Adipocyte (in vitro differentiated cells): Measurements from ENCODE around the gene SHANK2.

Source experiments
- DNase-seq: peaks from one replicate; pipeline ENCODE4 v3.0.0-alpha.2; 2015; ENCODE audit warnings: low read depth
- H3K27me3 ChIP-seq: replicated peaks from 2 replicates; pipeline ENCODE4 v1.7.0; 2013; ENCODE audit warnings: mild to moderate bottlenecking, low read length, moderate library complexity; ENCODE audit not compliant: control insufficient read depth, insufficient read depth
- H3K36me3 ChIP-seq: 2 replicates; pipeline ENCODE4 v1.7.0; 2013; ENCODE audit warnings: low read length, mild to moderate bottlenecking, moderate library complexity; ENCODE audit not compliant: control insufficient read depth, insufficient read depth, severe bottlenecking
- H3K4me1 ChIP-seq: 2 replicates; pipeline ENCODE4 v1.7.0; 2013; ENCODE audit warnings: mild to moderate bottlenecking, low read length, moderate library complexity; ENCODE audit not compliant: control insufficient read depth, insufficient read depth
- H3K4me3 ChIP-seq: 2 replicates; pipeline ENCODE4 v1.7.0; 2013; ENCODE audit warnings: mild to moderate bottlenecking, low read length, moderate library complexity
- H3K9ac ChIP-seq: 2 replicates; pipeline ENCODE4 v1.7.0; 2013; ENCODE audit warnings: mild to moderate bottlenecking, low read length, moderate library complexity
- H3K9me3 ChIP-seq: 2 replicates; pipeline ENCODE4 v1.7.0; 2013; ENCODE audit warnings: mild to moderate bottlenecking, low read length, moderate library complexity; ENCODE audit not compliant: control insufficient read depth

SHANK2 gene

GRCh38 chr11:71212871-71213559 lies 39.4 kb downstream of the SHANK2 start:
- Histone ChIP-seq H3K9me3 (no peaks in the 10 kb centered on the region), H3K9ac (no peak overlapping the region), H3K4me1 (peaks cover 24% of the 10 kb centered on the region), H3K36me3 (no peaks in the 10 kb centered on the region), H3K4me3 (peak overlapping the region; percentile 56), H3K27me3 (no peaks in the 10 kb centered on the region)
- peak; percentile 54 for DNase-seq

GRCh38 chr11:71211631-71212030 lies 40.7 kb downstream of the SHANK2 start:
- Histone ChIP-seq H3K9ac (no peak overlapping the region), H3K4me3 (no peak overlapping the region), H3K36me3 (no peaks in the 10 kb centered on the region), H3K9me3 (no peaks in the 10 kb centered on the region), H3K4me1 (peaks cover 26% of the 10 kb centered on the region), H3K27me3 (no peaks in the 10 kb centered on the region)
- no peak for DNase-seq

GRCh38 chr11:71210861-71211260 lies 41.5 kb downstream of the SHANK2 start:
- H3K27me3 ChIP-seq = no peaks in the 10 kb centered on the region
- no peak overlapping the region for H3K4me3 ChIP-seq
- DNase-seq = no peak
- no peak overlapping the region for H3K9ac ChIP-seq
- no peaks in the 10 kb centered on the region for H3K36me3 ChIP-seq
- H3K4me1 ChIP-seq = peaks cover 32% of the 10 kb centered on the region
- no peaks in the 10 kb centered on the region for H3K9me3 ChIP-seq

GRCh38 chr11:71209656-71210055 lies 42.7 kb downstream of the SHANK2 start:
- Histone ChIP-seq H3K9me3 (no peaks in the 10 kb centered on the region), H3K9ac (no peak overlapping the region), H3K36me3 (no peaks in the 10 kb centered on the region), H3K27me3 (no peaks in the 10 kb centered on the region), H3K4me3 (no peak overlapping the region), H3K4me1 (peaks cover 32% of the 10 kb centered on the region)
- no peak for DNase-seq

- Histone ChIP-seq H3K4me3 (no peak overlapping the region), H3K9ac (no peak overlapping the region), H3K27me3 (no peaks in the 10 kb centered on the region), H3K4me1 (peaks cover 32% of the 10 kb centered on the region), H3K9me3 (no peaks in the 10 kb centered on the region), H3K36me3 (no peaks in the 10 kb centered on the region)
- DNase-seq = no peak
These were observed 43.2 kb downstream of the SHANK2 start for GRCh38 chr11:71209181-71209580.

GRCh38 chr11:71208011-71208774 lies 44.2 kb downstream of the SHANK2 start:
- no peaks in the 10 kb centered on the region for H3K9me3 ChIP-seq
- no peak for DNase-seq
- H3K9ac ChIP-seq = no peak overlapping the region
- H3K36me3 ChIP-seq = no peaks in the 10 kb centered on the region
- H3K4me3 ChIP-seq = no peak overlapping the region
- H3K27me3 ChIP-seq = no peaks in the 10 kb centered on the region
- H3K4me1 ChIP-seq = peaks cover 26% of the 10 kb centered on the region

GRCh38 chr11:71207563-71207962 lies 44.8 kb downstream of the SHANK2 start:
- DNase-seq = no peak
- Histone ChIP-seq H3K36me3 (no peaks in the 10 kb centered on the region), H3K4me1 (peaks cover 21% of the 10 kb centered on the region), H3K4me3 (no peak overlapping the region), H3K27me3 (no peaks in the 10 kb centered on the region), H3K9me3 (no peaks in the 10 kb centered on the region), H3K9ac (no peak overlapping the region)

- DNase-seq = peak; percentile 7
- no peaks in the 10 kb centered on the region for H3K27me3 ChIP-seq
These were observed 46.2 kb downstream of the SHANK2 start for GRCh38 chr11:71206186-71206585.

GRCh38 chr11:71204748-71205664 lies 47.4 kb downstream of the SHANK2 start:
- Histone ChIP-seq H3K4me3 (no peak overlapping the region), H3K9ac (no peak overlapping the region), H3K27me3 (no peaks in the 10 kb centered on the region), H3K36me3 (no peaks in the 10 kb centered on the region), H3K9me3 (no peaks in the 10 kb centered on the region), H3K4me1 (peaks cover 8% of the 10 kb centered on the region)
- DNase-seq = no peak

More at GRCh38 chr11:71206186-71206585, 46.2 kb downstream of the SHANK2 start:
- Histone ChIP-seq H3K36me3 (no peaks in the 10 kb centered on the region), H3K9ac (peak overlapping the region; percentile 62), H3K9me3 (no peaks in the 10 kb centered on the region), H3K4me1 (peaks cover 16% of the 10 kb centered on the region), H3K4me3 (peak overlapping the region; percentile 69)

- Histone ChIP-seq H3K4me1 (peaks cover 8% of the 10 kb centered on the region), H3K27me3 (no peaks in the 10 kb centered on the region)
- no peak for DNase-seq
These were observed 48.1 kb downstream of the SHANK2 start for GRCh38 chr11:71204294-71204693.

GRCh38 chr11:71203681-71204080 lies 48.7 kb downstream of the SHANK2 start:
- no peaks in the 10 kb centered on the region for H3K36me3 ChIP-seq
- H3K27me3 ChIP-seq = no peaks in the 10 kb centered on the region
- no peak overlapping the region for H3K4me3 ChIP-seq
- H3K4me1 ChIP-seq = peaks cover 8% of the 10 kb centered on the region
- H3K9me3 ChIP-seq = no peaks in the 10 kb centered on the region
- DNase-seq = no peak
- no peak overlapping the region for H3K9ac ChIP-seq

More at GRCh38 chr11:71204294-71204693, 48.1 kb downstream of the SHANK2 start:
- no peak overlapping the region for H3K9ac ChIP-seq
- no peaks in the 10 kb centered on the region for H3K36me3 ChIP-seq
- no peak overlapping the region for H3K4me3 ChIP-seq
- H3K9me3 ChIP-seq = no peaks in the 10 kb centered on the region
